Urothelium cell line (cell line): ENCODE results near the gene CCN6.
"Not testable (repeated sequence)": the region's sequence is repeated elsewhere in the genome, so short reads cannot be mapped to it uniquely, and the experiment has no call there.

Source experiments
- DNase-seq: peaks from one replicate; pipeline ENCODE4 v3.0.0; 2011; ENCODE audit warnings: low spot score, mixed read lengths
- FAIRE-seq: peaks from 2 replicates; lab custom pipeline; 2011; peaks lifted over from hg19 to GRCh38; lab: Jason Lieb, UNC

CCN6 gene

DNA sequence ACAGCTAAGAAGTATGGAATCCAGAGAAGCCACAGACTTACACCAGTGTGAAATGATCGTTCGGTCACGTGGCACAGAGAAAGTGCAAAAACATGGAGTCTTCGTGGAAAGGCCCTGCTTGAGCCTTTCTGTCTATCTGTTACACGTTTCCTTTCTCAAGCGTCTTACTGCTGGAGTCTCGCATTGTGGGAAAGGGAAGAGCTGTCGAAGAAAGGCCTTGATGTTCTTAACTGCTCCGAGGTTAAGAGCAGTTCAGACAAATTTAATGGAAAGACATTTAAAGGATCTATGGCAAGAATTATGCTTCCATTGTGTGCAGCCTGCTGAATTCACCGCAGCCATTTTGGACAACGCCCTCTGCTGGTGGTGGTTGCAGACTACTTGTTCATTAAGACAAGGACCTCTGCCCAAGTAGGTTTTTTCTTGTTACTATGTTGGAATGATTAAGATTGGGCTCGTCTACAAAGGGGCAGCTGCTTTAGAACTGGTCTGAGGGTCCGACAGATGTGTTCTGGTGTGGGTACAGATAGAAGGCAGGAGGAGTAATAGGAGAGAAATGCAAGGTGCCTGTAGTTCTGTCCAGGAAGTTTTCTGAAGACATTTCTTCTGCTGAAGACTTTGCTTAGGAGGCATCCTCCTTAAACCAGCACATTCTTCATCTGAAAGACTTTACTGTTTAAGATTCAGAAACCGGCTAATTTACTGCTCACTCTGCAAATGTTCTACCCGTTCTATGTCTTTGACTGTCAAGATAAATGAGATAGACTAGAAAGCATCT is 24.7 kb upstream of the CCN6 start:
- FAIRE-seq (no peak), DNase-seq (peak; percentile 44)

- no peak for FAIRE-seq
- no peak for DNase-seq
These were observed 23.5 kb upstream of the CCN6 start for GRCh38 chr6:112030206-112030960.

- FAIRE-seq (no peak), DNase-seq (no peak)
These were observed 22.8 kb upstream of the CCN6 start for GRCh38 chr6:112030961-112031660.

DNA sequence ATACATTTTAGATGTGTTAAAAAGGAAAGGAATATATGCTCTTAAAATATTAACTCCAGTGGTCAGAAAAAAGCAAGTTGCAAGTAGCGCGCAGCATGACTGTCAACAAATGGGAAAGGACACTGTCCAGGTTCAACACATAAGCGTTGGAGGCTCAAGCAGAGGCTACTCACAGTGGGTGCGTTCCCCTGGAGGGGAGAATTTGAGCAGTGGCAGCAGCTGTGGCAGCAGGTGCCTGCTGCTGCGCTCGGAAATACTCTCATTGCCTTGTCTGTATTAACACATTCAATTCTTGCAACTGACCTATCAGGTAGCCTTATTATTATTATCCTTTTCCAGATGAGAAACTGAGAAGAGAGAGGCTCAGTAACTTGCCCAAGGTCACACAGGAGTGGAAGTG is 21.9 kb upstream of the CCN6 start:
- FAIRE-seq (no peak), DNase-seq (no peak)

DNA sequence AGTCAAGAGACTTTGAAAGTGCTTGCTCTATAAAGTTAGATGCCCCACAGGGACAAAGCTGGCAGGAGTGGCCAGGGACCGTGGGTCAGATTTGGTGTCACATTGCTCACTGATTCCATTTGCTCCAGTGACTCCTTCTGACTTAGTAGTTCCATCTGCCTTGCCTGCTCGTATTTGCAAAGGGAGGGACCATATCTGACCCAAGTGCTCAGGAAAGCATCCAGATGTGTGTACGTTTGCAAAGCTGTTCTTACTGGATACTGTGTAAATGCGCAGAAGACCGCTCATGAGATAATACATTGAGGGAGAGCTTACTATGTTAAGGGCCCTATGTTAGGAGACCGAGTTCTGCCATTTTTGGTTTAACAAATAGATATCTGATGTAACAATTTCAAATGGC is 21.2 kb upstream of the CCN6 start:
- DNase-seq (no peak), FAIRE-seq (no peak)

DNA sequence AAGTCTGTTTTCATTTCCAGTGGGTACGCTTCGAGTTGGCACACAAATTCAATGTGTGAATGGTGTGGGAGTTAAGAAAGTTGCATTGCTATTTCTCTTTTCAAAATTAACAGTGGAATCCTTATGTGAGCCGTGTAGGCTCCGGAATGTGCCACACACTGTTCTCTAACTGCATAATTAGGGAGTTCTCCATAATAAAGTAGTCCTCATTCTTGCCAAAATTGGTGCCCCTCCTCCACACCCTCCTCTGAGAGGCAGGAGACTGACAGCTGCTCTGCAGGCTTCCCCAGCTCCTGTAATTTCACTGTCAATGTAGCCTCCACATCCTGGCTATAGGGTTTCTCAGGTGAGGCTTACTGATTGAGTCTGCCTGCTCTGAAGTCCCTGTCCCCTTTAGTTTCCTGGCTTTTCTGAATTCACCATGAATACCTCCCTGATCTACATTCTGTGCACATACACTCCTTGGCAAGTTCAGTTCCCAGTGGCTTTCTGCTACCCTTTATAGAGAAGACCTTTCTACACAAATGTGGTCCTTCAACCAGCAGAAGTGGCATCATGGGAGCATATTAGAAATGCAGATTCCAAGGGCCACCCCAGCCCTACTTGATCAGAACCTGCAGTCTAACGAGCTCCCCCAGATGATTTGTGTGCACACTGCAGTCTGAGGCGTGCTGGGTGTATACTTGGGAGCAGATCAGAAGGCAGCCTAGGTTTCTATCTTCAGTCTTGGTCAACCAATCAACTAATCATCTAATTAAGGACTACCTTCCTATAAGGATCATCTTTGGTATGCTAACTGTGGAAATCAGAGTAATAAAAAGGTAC is 19.9 kb upstream of the CCN6 start:
- no peak for DNase-seq

GRCh38 chr6:112034616-112034995 is 19.3 kb upstream of the CCN6 start:
- DNase-seq (no peak), FAIRE-seq (no peak)

More for the DNA sequence above, 19.9 kb upstream of the CCN6 start:
- FAIRE-seq: no peak

DNA sequence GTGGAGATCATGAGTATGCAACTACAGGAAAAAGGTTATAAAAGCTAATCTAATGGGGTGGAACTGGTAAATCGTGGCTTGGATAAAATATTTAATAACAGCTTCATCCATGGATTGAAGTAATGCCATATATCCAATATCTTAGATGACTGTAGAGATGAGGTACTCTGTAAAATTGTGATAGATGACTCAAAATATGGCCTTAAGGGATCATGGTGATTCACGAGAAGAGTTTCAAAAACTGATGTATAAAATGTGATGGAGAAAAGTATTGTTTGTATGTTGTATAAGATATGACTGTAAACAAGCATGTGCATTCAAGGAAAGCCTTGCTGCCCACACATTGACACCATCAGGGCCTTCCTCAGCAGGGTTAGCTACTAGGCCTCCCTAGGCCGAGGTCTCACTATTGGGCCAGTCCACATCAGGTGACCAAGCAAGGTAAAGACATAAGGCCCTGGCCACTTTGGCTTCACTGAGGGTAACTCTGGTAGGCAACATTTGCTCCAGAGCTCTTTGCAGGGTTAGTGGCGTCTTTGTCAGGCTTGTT is 17.7 kb upstream of the CCN6 start:
- DNase-seq: no peak
- FAIRE-seq: no peak

GRCh38 chr6:112037783-112038216 is 16.1 kb upstream of the CCN6 start:
- FAIRE-seq (no peak), DNase-seq (peak; percentile 80)

DNA sequence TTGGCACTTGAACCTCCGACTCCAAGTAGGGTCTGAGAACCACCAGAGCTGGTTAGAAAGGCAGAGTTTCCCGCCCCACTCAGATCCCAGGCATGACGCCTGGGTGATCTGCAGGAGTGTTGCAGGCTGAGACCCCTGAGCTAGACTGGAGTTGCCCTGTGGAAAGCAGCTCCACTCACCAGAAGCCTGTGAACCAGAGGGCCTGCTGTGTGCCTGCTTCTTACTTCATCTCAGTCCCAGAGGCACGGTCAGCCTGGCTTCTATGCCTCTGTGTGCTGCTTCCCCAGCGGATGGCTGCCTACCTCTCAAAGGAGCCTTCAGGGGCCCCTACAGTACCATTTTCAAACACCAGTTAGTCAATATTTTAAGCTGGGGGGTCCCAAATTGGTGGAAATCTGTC is 15.6 kb upstream of the CCN6 start:
- DNase-seq (no peak), FAIRE-seq (no peak)

DNA sequence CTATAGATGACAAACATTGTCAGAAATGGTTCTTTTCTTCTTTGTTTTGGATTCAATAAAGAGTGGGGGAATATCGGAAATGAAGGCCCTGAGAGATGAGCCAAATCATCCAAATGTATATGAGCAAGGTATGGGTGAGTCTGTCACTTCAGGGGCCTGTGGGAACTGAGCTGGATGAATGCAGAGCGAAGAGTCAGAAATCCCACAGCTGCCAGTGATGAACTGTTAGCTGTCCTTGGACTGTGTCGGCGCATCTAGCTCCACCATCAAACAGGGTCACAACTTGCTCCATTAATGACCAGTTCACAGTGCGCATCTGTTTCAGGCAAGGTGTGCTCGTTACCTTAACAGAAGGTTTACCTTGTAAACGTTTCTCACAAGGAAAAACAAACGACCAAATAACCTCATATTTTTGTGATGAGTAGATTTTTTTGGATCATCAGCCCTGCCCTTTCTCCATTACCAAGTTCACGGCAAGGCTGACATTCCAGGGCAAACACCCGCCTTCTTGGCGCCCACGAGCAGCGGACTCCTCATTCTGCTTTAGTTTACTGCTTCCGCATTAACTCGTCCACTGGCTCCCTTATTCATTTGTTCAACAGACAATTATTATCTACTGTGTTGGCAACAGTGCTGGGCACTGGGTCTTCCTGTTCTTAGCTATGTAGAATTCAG is 15.0 kb upstream of the CCN6 start:
- no peak for FAIRE-seq
- no peak for DNase-seq

DNA sequence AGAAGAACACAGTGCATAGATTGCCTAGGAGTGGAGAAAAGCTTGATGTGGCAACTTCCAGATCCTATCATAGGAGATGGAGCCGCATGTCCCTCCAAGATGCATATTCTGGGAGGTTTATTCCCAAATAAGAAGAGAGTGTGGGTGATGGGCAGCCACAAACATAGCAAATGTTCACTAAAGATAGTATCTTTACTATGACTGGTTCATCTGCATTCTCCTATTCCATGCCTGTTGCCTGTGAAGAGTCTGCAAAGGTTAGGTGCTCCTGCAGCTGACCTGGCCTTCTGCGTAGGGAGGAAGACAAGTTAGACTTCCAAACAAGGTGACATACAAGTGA is 14.5 kb upstream of the CCN6 start:
- FAIRE-seq (no peak), DNase-seq (no peak)

DNA sequence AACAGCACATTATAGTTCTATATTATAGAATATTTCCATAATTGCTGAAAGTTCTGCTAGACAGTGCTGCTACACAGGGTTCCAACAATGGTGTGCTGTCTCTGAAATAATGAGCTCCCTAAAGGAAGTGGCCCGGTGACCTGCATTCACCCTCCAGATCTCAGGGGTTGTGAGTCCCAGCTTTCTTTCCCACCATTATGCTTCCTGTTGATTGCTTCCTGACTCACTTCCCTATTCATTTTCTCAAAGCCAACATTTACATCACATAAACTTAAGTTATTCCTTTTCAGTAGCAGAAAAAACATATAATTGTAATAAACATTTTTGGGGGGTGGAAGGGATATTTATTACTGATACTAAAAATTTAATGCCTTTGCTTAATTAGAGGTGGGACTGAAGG is 12.9 kb upstream of the CCN6 start:
- no peak for FAIRE-seq
- no peak for DNase-seq

GRCh38 chr6:112041535-112041934 is 12.4 kb upstream of the CCN6 start:
- FAIRE-seq (no peak), DNase-seq (no peak)

DNA sequence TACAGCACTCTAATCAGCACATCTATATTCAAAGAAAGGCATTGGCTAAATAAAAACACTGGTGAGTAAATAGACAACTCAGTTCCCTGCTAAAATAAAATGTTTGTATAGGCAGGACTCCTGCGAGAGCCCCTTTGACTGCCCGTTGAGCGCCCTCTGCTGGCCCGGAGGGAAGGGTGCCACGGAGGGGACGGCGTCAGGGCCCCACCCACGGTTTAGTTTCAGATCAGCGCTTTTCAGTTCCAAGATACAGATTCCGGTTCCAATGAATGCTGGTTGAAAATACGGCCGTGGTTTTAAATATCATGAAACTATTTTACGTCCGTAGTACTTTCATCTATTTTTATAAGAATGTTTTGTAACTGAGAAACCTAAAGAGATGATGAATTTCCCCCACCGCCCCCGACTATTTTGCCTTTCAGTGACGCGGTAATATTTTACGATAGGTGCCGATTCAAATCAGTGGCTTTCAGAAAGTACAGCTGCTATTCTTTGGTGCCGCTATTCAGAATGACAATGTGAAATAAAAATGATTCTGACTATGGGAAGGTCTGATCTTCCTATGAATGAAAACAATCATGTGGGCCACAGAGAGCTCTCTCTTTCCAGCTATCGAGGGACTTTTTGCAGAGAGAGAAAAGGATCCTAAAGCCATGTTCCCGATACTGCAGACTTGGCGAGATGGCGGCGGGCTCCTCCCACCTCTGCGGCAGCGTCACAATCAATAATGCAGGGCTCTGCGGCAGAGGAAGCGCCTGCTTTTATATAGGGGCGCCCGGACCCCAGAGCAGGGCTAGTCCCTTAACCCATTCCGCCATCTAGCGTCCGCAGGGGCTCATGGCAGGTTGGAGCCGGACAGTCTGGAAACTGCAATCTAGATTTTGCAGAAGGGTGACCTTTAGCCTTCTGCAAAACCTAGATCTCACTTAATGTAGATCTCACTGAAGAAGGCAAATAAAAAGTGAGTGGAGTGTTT is 10.6 kb upstream of the CCN6 start:
- FAIRE-seq: no peak
- DNase-seq: peak; percentile 72

GRCh38 chr6:112044196-112044595 is 9.7 kb upstream of the CCN6 start:
- FAIRE-seq (no peak), DNase-seq (no peak)

DNA sequence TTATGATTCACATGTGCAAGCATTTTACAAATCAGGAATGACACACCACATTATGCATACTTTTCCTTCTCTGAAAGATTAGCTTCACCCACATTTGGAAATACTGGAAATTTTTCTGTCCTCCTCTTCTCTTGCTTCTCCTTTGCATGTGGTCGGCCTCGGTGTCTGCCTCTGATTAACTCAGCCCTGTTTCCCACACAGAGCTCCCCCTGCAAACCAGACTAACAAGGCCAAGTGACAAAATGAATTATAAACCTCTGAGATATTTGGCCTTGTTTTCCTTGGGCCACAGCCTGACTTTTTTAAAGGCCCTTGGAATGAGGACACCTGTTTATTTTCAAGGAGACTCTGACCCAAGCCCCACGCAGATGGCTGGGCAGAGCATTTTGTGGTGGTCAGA is 9.0 kb upstream of the CCN6 start:
- DNase-seq (no peak), FAIRE-seq (no peak)

GRCh38 chr6:112047523-112047922 is 6.4 kb upstream of the CCN6 start:
- FAIRE-seq, DNase-seq: not testable (repeated sequence)
